ENCODE results near the gene ESPL1.

DNA sequence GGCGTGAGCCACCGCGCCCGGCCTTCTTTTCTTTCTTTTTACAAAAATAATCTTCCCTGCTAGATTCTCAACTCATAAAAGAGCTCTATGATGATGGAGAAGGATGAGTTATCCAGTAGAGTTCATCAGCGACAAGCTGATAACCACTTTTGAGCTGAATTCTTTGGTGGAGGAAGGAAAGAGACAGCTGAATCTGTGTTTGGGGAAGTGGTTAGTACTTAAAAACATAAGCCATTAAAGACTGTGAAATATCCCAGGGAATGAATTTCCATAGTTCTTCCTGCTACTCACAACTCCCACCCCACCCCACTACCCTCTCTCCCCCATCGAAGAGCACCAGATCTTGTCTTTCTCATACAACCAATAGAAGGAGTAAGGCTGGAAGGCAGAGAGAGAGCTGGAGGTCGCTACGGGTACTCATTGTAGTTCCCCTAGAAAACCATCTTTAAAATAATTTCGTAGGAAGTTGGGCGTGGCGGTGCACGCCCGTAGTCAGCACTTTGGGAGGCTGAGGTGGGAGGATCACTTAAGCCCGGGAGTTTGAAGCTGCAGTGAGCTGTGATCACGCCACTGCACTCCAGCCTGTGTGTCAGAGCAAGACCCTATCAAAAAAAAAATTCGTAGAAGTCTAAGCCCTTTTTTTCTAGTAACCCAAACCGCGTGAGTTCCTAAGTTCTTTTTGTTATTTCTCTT is 647 bp upstream of the ESPL1 start:
- TF ChIP-seq, protein P1, sequence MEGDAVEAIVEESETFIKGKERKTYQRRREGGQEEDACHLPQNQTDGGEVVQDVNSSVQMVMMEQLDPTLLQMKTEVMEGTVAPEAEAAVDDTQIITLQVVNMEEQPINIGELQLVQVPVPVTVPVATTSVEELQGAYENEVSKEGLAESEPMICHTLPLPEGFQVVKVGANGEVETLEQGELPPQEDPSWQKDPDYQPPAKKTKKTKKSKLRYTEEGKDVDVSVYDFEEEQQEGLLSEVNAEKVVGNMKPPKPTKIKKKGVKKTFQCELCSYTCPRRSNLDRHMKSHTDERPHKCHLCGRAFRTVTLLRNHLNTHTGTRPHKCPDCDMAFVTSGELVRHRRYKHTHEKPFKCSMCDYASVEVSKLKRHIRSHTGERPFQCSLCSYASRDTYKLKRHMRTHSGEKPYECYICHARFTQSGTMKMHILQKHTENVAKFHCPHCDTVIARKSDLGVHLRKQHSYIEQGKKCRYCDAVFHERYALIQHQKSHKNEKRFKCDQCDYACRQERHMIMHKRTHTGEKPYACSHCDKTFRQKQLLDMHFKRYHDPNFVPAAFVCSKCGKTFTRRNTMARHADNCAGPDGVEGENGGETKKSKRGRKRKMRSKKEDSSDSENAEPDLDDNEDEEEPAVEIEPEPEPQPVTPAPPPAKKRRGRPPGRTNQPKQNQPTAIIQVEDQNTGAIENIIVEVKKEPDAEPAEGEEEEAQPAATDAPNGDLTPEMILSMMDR (conservative IDR thresholded peaks at IDR 0.05; ENCODE audit: low read depth, low read length) = no peak
- TF ChIP-seq EZH2 (IDR thresholded peaks at IDR 0.05; ENCODE audit: low read length, unreplicated experiment) = no peak
- no peak for TF ChIP-seq EZH2phosphoT487 (IDR thresholded peaks at IDR 0.05; ENCODE audit: borderline replicate concordance, low read length)

All from PC-3 (cell line).